Mucosa of descending colon (tissue), 3 donors: ENCODE data around the gene RAB30. TPM values are rescaled to one million over a fixed set of nuclear protein-coding genes. Genes with fewer than 3 reads are reported as not detected.
"Not testable (repeated sequence)": the region's sequence is repeated elsewhere in the genome, so short reads cannot be mapped to it uniquely, and the experiment has no call there.

Source experiments
- ATAC-seq: fragments of 200-7000 bp; cut with Tn5 transposase; one replicate; pipeline ENCODE4 v1.9.1; 2020; ENCODE audit warnings: mild to moderate bottlenecking, moderate library complexity
- DNase-seq, 3 donors: peaks; one replicate each; pipeline ENCODE4 v3.0.0-alpha.2; 2020
- H3K36me3 ChIP-seq: fragments of 200-600 bp; one replicate; pipeline ENCODE4 v1.8.0; 2021; ENCODE audit warnings: low read depth, mild to moderate bottlenecking
- H3K4me1 ChIP-seq: fragments of 200-600 bp; one replicate; pipeline ENCODE4 v1.8.0; 2021; ENCODE audit warnings: low read depth, mild to moderate bottlenecking
- H3K4me3 ChIP-seq: fragments of 200-600 bp; one replicate; pipeline ENCODE4 v1.8.0; 2021; ENCODE audit warnings: mild to moderate bottlenecking
- H3K9me3 ChIP-seq: fragments of 200-600 bp; one replicate; pipeline ENCODE4 v1.8.0; 2021; ENCODE audit warnings: mild to moderate bottlenecking
- CTCF ChIP-seq: fragments of 200-600 bp; IDR thresholded peaks from one replicate; pipeline ENCODE4 v1.8.0; 2022; ENCODE audit warnings: antibody characterized with exemption, mild to moderate bottlenecking
- intact Hi-C, 2 donors: fragments of 100-400 bp; cut with DNase I in 1 of 2; cut with micrococcal nuclease in 1 of 2; formaldehyde crosslinking; loops; one replicate each; pipeline versions ENCODE4 v1.11.0 to v1.11.1; 2022; cut with DNase I, micrococcal nuclease
- total RNA-seq, 3 donors: library from RNA; stranded (reverse); fragmentation: NEBNext Ultra II Directional in 2 of 3; extraction: Animal tissue kit (Norgen Biotek cat#: 25700) in 2 of 3; gene quantifications; one replicate each; pipeline versions ENCODE4 v1.2.1 to v1.2.4, GENCODE V29; 2021 to 2023
- donor health status: DM: no; HTN: no; CAD: no; lungs with moderate emphysema.
- donor health status: DM: no; HTN: no; CAD: no.
- donor health status: DM: no; HTN: yes; CAD: no.

Gene RAB30
- total RNA-seq, 3 donors from 2014 or later: 16.2 to 30.7 (median 19.1) TPM

- TF ChIP-seq CTCF: no peak
- ATAC-seq (no peak), DNase-seq (no peak)
- intact Hi-C loops: no loop called here
- no peaks in the 10 kb centered on the region for H3K9me3 ChIP-seq
- peaks cover 14% of the 10 kb centered on the region for H3K4me1 ChIP-seq
- H3K4me3 ChIP-seq: no peak overlapping the region
- H3K36me3 ChIP-seq: no peaks in the 10 kb centered on the region
Observed at GRCh38 chr11:83011333-83012167, 60.1 kb downstream of the RAB30 start.

- DNase-seq (no peak), ATAC-seq (no peak)
- intact Hi-C loops: no loop called here
- H3K9me3 ChIP-seq: no peaks in the 10 kb centered on the region
- H3K4me1 ChIP-seq: peaks cover 14% of the 10 kb centered on the region
- TF ChIP-seq CTCF: no peak
- H3K4me3 ChIP-seq: no peak overlapping the region
- H3K36me3 ChIP-seq: no peaks in the 10 kb centered on the region
Observed at GRCh38 chr11:83009999-83010398, 61.7 kb downstream of the RAB30 start.

- ATAC-seq, H3K9me3 ChIP-seq, H3K36me3 ChIP-seq, intact Hi-C loops, DNase-seq, H3K4me3 ChIP-seq: not testable (repeated sequence)
- H3K4me1 ChIP-seq: peaks cover 14% of the 10 kb centered on the region
Observed at GRCh38 chr11:83009136-83009535, 62.6 kb downstream of the RAB30 start.

GRCh38 chr11:83008581-83008923 lies 63.1 kb downstream of the RAB30 start:
- intact Hi-C loops: no loop called here
- Histone ChIP-seq H3K4me3 (no peak overlapping the region), H3K4me1 (peaks cover 14% of the 10 kb centered on the region), H3K9me3 (no peaks in the 10 kb centered on the region), H3K36me3 (no peaks in the 10 kb centered on the region)
- DNase-seq: no peak
- ATAC-seq: no peak
- TF ChIP-seq CTCF: no peak

- Histone ChIP-seq H3K4me1 (peaks cover 14% of the 10 kb centered on the region), H3K4me3 (no peak overlapping the region), H3K9me3 (no peaks in the 10 kb centered on the region), H3K36me3 (no peaks in the 10 kb centered on the region)
- no peak for TF ChIP-seq CTCF
- DNase-seq (peak; percentile 69 to 73 (median 70)), ATAC-seq (peak; percentile 97)
- intact Hi-C loops: no loop called here
Observed at GRCh38 chr11:83007909-83008580, 63.7 kb downstream of the RAB30 start.

GRCh38 chr11:83007477-83007876 lies 64.2 kb downstream of the RAB30 start:
- no peaks in the 10 kb centered on the region for H3K9me3 ChIP-seq
- intact Hi-C loops: no loop called here
- no peak overlapping the region for H3K4me3 ChIP-seq
- DNase-seq (no peak), ATAC-seq (no peak)
- H3K4me1 ChIP-seq: peaks cover 14% of the 10 kb centered on the region
- H3K36me3 ChIP-seq: no peaks in the 10 kb centered on the region
- no peak for TF ChIP-seq CTCF
